Measurements from ENCODE around the gene SPDYE18.
"Not testable (repeated sequence)": the region's sequence is repeated elsewhere in the genome, so short reads cannot be mapped to it uniquely, and the experiment has no call there.

The SPDYE18 gene

GRCh38 chr7:77004151-77004550 lies 58.2 kb downstream of the SPDYE18 start:
- not testable (repeated sequence) for DNase-seq

GRCh38 chr7:77003241-77003640 lies 59.1 kb downstream of the SPDYE18 start:
- DNase-seq, result not testable (repeated sequence)

- DNase-seq, result not testable (repeated sequence)
These were observed 59.6 kb downstream of the SPDYE18 start for GRCh38 chr7:77002678-77003233.

- DNase-seq, result not testable (repeated sequence)
These were observed 60.3 kb downstream of the SPDYE18 start for GRCh38 chr7:77002104-77002503.
